Left renal cortex interstitium (tissue), 4 donors: ENCODE results near the gene RRAGC. TPM values are rescaled to one million over a fixed set of nuclear protein-coding genes. Genes with fewer than 3 reads are reported as not detected.

Experiments used
- DNase-seq, 4 donors: peaks; one replicate each; pipeline ENCODE4 v3.0.0-alpha.2; 2013; ENCODE audit warnings: low read depth in 4 of 4, low spot score in 2 of 4, missing footprints in 1 of 4
- polyA plus RNA-seq, 4 donors: library from polyadenylated mRNA; unstranded; fragments of 120-200 nt; gene quantifications; one replicate each; pipeline ENCODE4 v1.2.1, GENCODE V29; 2013; ENCODE audit not compliant: insufficient read length in 4 of 4

Gene RRAGC
- polyA plus RNA-seq, 4 donors = 31.1 to 36.9 (median 32.7) TPM

- DNase-seq = no peak
Observed at GRCh38 chr1:38788341-38789336, 70.9 kb downstream of the RRAGC start.

Other genes with a start within 250 kb of the RRAGC start
- 10 to 100 TPM; 26.8 to 42.2 (median 34.7) TPM for gene MYCBP, start 13.6 kb upstream of the RRAGC start, polyA plus RNA-seq
- under 1 TPM; 0.18 to 0.74 (median 0.38) TPM for gene GJA9, start 21.8 kb upstream of the RRAGC start, polyA plus RNA-seq
- 1 to 10 TPM in 2 of 4 donors, under 1 TPM in 2; 0.89 to 2.4 (median 1.3) TPM for gene RHBDL2, start 82.1 kb upstream of the RRAGC start, polyA plus RNA-seq
- gene AKIRIN1, start 131.5 kb upstream of the RRAGC start, polyA plus RNA-seq = 100 to 1,000 TPM in 2 of 4 donors, 10 to 100 TPM in 2; 87.6 to 112 (median 101) TPM
- 100 to 1,000 TPM; 242 to 337 (median 312) TPM for gene NDUFS5, start 166.6 kb upstream of the RRAGC start, polyA plus RNA-seq